ENCODE measurements around the gene SIGMAR1.
A peak's percentile ranks its signal among the peaks of the same experiment; 100 is the strongest.

The SIGMAR1 gene

DNA sequence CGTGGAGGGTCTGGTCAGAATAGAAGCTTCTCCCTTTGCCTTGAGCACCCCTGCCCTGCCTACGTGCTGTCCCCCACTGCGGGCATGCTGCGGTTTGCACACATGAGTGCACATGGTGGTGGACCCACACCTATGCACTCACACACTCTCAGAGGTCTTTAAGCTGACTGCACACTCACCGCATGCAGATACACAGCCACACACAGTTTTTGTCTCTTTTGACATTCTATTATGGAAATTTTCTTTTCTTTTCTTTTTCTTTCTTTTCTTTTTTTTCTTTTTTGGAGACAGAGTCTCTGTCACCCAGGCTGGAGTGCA, 8.1 kb downstream of the SIGMAR1 start:
- DNase-seq: no peak

DNA sequence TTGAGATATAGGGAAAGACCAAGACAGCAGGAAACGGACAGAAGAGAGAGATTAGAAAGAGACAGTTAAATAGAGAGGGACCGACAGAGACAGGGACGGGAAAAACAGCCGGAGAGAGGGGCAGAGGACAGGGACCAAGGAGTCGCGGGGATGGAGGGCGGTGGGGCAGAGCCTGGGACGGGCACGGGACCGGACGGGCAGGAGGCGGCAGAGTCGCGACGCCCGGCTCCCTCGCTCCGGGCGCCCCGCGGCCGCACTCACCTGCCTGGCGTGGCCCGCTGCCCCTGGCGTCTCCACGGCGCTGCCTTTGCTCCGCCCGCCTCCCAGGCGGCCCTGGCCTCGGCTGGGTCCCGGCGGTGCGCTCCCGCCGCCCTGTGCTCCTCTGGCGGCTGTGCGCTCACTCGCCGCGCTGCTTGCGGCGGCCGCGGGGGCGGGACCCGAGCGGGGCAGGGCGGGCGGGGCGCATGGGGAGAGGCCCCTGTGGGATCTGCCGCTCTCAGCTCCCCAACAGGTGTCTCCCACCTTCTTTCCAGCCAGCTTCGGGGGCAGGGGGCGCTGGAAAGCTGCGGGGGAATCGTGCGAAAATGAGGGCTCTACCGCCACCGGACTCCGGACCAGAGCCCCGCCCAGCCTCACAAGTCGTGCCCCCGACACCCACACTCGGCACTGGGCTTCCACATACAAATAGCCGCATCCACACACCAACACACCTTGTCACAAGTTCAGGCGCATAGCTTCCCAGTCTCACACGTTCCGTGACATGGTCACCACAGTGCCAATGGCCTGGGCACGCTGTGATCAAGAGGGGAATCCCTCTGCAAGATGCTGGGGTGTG, 8.7 kb downstream of the SIGMAR1 start, which contains the start of gene ARID3C:
ARID3C (minus strand) TSS at position 411 of the 835 bp plus-strand sequence. CDS start 1,052 bp downstream, outside the sequence.
- no peak for DNase-seq

DNA sequence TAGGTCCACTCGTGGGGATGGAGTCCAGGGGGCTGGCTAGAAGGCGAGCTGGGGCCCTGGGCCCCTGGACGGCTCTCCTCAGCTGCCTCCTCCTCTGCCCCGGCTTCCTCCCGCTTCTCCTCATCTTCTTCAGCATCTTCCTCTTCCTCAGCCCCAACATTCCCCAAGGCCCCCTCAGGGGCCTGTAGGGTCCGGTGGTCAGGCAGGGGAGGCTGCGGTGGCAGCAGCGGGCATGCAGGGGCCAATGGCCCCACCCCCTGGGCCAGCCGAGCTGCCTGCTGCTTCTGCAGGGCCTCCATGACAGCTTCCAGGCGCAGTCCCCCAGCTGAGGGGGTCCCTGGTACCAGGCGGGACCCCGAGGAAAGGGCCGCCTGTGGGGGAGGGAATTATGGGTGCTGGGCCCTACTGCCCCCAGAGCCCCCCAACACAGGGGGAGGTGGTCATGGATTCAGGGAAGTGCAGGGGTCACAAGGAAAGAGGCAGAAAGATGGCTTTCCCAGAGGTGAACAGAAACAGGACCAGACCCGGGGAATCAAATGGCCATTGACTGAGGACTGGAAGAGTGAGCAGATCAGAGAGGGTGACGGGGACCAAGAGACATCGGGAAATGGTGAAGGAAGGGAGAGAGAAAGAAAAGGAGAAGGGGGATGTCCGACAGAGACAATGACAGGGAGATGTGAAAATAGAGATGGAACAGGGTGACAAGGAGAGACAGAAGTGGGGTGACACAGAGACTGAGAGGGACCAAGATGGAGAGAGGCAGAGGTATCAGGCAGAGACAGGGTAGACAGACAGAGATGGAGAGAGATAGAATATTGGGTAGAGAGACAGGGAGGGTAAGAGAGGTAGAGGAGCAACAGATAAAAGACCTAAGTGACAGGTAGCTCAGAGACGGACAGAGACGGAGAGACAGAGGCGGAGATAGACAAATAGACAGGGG, 9.6 kb downstream of the SIGMAR1 start:
- no peak for DNase-seq

DNA sequence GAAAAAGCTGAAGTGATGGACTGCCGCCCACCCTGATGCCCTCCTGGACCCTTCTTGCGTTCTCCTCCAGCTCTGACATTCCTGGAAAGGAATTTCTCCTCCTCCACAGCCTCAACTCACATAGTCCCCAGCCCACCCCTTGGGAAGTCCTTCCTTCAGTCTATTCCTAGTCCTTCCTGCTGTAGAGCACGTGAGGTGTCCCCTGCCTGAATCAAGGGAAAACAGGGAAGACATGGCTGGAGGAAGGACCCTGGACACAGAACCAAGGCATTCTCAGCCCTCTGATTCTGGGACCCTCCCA, 12.5 kb downstream of the SIGMAR1 start:
- DNase-seq: no peak

DNA sequence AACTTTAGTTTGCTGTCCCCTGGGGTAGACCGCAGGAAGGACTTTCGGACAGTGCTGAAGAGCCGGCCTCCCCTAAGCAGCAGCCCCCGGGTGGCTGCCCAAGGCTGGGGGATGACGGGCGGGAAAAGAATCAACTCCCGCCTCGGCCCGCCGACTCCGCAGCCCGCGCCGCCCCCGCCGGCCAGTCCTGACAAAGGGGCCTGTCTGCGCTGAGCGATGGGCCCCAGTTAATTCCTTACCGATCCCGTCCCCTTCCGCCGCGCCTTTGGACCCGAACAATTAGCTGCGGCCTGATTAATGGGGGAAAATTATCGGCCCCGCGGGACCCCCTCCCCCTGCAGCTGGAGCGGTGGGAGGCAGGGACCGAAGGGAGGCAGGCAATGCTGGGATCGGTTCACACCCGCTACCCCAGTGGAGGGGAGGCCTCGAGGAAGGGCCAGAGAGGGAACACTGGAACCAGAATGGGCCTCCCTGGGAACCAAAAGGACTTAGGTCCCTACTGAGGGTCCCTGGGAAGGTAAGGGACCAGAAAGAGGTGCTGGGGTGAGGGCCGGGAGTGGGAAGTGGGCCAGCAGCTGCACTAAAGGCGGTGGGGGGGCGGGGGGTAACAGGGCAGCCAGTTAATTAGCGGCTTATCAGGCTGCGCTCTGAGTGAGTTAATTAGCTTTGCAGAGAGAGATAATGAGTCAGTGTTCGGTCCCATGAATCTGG, 13.0 kb downstream of the SIGMAR1 start:
- DNase-seq: no peak

DNA sequence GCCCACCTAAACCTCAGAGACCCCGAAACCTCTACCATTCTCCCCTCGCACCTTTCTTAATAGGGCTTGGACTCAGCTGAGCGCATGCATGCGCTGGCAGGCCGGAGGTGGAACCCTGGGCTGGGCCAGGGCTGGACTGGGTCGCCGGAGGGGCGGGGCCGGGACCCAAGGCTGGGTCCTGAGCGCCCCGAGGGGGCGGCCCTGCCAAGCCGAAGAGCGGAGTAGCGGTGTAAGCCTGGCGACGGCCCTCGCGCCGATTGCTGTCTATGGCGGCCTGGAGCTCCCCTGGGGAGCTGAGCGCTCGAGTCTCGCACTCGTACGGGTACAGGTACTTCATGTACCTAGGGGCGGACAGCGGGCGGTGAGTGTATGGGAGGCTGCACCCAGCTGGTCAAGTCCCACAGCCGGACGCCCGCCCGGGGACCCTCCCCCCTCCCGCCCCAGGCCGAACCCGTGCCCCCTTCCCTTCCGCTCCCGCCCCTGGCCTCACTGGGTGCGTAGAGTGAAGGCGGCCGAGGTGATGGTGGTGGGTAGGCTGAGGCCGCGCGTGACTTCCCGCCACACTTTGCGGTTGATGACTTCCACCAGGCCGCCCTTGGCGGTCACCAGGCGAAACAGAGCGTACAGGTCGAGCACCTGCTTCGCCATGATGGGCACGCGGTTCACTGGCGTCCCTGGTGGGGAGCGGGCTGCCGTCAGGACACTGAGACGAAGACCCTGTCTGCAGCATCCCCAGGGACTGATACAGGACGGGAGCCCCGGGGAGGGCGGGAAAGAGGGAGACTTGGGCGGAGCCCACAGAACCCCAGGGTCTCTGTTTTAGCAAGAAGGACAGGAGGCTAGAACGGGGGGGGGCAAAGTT, 14.0 kb downstream of the SIGMAR1 start:
- no peak for DNase-seq

DNA sequence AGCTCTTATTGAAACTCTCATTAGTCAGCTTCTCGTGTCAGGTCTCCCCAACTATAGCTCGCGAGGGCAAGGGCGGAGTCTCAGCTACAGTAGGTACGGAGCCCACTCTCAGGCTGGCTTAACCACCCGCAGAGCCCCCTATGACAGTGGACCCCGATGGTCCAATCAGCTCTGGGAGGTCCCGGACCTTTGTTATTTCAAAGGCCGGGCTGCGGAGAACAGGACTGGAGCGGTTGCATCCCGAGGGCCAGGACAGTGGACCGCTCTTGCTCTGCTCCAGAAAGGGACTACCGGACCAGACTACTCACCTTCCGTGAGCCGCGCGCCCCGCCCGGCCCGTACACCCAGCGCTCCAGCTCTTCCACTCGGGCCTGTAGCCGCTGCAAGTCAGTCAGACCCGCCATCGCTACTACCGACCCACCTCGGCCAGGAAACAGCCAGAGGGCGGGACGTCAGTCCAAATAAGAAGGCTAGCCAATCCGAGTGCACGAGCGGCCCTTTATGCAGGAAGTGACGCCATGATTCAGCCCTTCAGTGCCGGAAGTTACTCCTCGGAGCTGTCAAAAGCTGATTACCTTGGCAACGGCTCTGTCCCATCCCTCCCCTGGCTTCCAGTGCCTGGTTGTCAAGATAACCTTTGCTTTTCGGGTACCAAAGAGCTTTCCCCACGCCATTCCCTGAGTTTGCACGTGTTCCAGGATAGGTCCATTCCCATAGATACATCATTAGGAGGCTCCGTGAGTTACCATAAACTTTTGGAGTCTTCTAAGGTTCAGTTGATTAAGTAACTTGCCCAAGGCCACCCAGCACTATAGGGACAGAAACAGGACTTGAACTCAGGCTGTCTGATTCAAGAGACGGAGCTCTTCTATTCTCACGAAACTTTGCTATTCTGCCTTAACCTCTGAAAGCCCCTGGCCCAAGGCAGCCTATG, 17.3 kb downstream of the SIGMAR1 start, which contains the start of gene DCTN3:
DCTN3 (minus strand) TSS at position 435 of the 934 bp plus-strand sequence; CDS start at position 404, 31 bp downstream.
- peak; percentile 76 for DNase-seq

DNA sequence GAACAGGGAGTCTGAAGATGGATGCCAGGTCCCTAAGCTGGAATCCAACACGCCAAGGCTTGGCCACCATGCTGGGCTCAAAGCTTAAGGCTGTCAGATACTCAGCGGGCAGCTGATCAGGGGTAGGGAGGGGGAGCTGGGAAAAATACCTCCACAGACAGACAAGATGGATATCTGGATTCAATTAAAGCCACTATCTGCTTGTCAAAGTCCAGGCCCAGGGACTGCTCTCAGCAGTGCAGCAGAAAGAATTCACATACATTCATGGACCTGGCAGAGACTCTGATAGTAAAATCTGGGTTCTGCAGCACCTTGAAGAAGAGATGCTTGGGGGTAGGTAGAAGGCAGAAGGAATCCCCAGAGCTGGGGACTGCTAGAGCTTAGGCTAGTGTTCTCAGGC, 22.5 kb downstream of the SIGMAR1 start:
- no peak for DNase-seq

DNA sequence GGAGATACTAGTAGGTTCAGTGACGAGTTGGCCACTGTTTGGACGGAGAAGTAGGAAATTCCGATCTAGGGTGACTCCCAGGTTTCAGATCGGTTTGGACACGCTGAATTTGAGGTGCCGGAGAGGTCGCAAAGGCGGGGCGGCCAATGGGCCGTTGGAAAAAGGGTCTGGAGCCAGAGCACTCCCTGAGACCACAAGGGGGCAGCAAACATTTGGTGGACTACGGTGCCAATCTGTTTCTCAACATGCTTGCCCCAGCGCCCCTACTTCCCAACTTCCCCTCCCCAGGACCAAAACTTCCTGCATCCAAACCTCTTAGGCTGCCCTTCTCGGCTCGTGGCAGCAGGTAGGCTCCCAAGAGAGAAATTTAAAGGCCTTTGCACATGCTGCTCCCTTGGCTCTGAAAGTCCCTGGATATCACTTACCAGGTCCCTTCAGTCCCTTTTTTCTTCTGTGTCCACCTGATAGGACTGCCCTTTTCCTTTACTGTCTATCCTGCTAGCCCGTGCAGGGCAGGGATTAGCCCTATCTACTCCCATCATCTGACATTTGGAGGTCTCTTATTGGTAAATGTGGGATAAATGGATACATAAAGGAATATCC, 24.7 kb downstream of the SIGMAR1 start:
- DNase-seq: peak; percentile 59

DNA sequence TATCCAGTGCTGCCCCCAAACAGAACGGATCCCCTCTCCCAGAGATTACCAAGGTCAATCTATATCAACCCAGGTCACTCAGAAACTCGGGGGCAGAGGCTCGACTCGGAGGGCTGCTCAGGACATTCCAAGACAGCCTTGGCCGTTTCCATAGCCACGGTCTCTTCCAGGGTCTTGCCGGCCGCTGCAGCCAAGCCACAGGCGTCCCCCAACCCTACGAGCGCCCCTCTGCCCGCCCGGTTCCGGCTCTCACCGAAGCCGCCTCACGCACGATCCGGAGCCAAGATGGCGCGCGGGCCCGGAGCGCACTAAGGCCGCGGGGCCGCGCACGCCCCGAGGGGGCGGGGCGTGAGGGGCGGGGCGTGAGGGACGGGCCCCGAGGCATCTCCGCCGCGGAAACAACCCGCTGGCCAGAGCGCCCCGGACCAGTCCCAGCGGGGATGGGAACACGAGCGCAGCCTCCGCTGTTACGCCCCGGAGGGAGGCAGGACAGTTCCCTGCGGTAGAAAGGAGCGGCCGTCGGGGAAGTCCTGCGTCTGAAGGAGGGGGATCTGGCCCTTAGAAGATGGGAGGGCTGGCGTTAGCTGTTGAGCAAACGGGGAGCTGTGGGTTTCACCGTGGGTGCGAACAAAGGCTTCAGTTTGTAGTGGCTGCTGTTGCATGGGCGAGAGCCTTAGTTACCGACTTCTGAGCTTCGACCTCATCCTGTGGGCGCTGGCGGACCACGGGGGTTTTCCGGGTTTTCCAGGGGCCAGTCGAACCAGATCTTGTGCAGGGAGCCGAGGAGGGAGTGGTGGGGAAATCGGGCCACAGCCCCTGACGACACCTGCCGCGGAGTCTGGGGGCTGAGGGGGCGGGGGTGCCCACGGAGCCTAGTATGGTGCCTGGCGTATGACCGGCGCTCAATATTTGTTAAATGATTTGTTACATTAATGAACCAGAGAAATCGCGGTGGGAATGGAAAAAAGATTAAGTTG, 25.5 kb downstream of the SIGMAR1 start, which contains the start of gene RPP25L:
RPP25L (minus strand) TSS at position 287 of the 977 bp plus-strand sequence. CDS start 801 bp downstream, outside the sequence.
- peak; percentile 65 for DNase-seq

DNA sequence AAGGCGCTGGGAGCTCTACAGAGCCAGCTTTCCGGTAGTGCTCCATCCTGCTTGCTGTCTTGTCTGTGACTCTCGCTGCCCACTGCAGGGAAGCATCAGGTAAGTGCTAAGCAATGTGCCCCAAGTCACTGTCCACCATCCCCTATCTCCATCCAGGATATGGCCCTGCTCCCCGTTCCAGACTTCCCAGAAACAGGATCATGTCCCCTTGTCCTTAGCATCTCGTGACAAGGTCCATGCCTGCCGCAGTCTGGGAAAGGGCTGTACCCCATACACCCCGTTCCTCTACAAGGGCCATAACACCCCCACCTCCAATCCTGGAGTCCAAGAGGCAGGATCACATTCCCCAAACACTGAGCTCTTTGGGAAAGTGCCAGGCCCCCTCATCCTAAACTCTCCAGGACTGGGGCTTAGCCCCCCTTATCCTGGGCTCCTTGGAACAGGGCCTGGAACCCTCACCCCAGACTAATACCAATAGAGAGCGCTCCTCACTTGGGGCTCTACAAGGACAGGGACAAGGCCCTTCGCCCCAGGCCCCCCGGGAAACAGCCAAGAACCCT, 26.3 kb downstream of the SIGMAR1 start:
- DNase-seq: no peak

DNA sequence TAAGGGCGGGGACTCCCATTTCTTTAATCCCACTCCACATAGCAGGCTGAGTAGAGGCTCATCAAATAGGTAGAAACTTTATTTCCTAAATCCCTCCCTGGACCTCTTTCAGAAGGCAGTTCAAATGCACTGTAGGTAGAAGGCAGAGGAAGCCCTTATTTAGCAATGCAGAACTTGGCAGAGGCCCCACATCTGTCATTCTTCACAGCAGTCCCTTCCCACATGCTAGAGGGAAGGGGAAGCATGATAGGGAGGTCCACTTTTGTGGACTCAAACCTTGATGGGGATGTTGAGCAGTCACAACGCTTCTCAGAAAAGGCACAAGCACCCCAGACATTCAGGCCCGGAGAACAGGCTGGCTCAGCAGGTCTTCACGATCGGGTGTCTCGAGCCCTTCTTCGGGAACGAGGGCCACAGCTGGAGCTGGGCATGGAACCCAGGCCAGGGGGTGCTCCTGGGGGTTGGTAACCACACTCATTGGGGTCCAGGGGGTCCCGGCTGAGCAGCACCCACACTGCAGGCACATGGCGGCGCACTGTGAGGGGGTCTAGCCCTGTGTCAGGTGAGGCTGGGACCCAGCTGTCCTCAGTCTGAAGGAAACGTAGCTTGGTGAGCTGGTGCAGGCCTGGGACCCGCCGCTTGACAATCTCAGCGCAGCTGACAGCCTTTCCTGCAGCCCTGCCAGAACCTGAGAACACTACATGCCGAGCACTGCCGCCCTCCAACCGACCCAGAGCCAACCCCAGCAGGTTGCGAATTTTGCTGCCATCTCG, 27.0 kb downstream of the SIGMAR1 start:
- DNase-seq: no peak

DNA sequence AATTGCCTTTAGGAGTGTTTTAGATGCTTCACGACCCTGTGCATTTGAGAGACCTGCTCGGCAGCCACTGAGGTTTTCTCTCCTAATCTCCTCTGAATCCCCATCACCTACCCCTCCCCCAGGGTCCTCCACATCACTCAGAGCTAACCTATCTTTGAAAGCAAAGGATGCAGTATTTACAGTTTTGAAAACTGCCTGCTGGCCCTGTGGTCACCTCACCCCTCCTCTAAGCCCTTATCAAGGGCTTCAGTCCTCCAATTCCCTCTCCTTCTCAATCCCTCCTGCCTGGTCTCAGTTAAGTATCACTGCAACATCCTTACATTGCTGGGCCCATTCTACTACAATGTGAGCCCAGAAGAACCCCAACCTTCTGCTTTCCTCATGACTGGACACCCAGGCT, 30.3 kb downstream of the SIGMAR1 start:
- DNase-seq: no peak

DNA sequence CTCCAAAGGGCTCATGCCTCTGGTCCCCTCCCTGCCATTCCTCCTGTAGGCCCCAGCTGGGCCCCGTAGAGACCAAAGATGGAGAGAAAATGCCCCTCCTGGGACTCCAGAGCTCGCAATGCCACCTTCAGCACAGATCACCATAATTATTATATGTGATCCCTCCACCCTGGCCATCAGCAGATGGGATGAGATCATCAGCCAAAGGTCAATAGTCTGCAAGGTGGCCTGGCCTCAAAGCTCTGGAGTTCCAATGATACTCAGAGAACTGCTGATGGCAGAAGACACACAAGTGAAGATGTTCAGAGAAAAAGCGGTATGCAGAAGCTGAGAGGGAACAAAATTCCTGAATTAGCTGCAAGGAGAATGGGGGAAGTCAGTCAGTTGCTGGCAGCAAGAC, 30.7 kb downstream of the SIGMAR1 start:
- no peak for DNase-seq

DNA sequence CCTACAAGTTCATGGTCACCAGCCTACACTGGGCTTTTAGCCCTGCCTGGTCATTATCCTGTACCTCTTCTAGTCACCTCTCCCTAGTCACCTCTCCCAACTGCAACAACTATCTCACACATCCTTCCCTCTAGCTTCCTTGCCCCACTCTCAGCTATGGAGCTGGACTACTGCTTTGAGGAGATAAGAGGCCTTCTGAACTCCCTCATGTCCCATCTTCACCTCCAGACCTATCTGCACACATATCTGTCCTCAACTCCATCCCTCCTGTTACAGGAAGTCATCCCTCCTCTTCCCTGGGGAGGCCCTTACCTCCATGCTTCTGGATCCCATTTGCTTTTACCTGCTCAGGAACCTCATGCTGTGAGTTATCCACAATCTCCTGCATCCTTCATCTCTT, 31.4 kb downstream of the SIGMAR1 start:
- no peak for DNase-seq

DNA sequence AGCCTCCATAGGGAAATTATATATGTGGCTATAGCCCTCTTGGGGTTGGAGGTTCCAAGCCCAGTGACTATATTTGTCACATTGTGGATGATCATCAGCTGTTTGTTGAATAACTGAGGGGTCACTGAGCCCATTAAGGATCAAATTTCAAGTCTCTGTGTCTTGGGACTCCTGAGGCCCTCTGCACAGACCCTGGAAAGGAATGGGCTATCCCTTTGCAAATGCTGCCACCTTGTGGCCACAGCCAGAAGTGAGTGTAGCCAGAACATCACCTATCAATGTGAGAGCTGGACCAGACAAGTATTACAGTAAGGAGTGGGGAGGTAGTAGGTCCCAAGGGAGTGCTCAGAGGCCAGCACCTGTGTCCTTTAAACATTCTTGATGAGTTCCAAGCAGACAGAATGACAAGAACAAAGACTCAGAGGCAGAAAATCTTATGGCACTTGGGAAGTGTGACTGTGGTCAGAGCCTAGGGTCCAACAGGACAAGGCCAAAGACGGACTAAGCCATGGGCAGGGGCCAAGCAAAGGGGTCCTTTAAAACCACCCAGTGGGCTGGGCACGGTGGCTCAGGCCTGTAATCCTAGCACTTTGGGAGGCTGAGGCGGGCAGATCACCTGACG, 33.9 kb downstream of the SIGMAR1 start:
- DNase-seq: peak; percentile 23

DNA sequence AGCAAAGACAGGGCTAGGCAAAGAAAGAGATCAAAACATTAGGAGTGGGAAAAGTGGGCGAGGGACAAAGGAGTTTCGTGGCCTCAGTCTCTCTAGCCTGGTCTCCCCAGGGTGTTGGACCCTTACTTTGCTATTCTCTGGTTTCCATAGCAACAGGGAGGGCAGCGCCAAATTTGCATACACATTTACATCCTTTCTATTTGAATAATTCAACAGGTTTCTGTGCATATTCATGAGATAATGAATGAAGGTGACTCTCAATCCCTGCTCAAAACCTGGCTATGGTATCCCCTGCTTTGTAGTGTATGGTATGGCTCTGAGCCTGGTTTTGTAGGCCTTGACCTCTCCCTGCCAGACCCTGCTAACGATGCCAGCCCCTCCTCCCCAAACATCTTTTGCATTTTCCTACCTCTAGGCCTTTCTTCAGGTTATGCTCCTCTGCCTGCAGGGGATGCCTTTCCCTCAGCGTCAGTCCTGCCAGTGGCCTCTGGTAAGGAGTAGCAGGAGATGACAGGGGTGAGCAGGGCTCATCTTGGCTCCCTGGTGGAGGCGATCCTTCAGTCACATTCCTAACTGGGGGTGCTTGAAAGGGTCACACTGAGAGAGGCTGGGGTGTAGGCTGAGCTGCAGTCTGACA, 35.5 kb downstream of the SIGMAR1 start:
- DNase-seq: no peak
